Neural progenitor cell (in vitro differentiated cells): ENCODE data around the gene RCVRN.

Experiments
- EZH2 ChIP-seq: fragments of 200-600 bp; sonication (generic); IDR thresholded peaks from 2 replicates; pipeline ENCODE4 v1.6.1; 2017; ENCODE audit warnings: antibody characterized with exemption, mild to moderate bottlenecking, moderate library complexity
- TF ChIP-seq, protein P1 (sequence below): fragments of 200-600 bp; sonication (generic); IDR thresholded peaks from 2 replicates; pipeline ENCODE4 v1.5.1; 2017; ENCODE audit warnings: antibody characterized with exemption, mild to moderate bottlenecking

DNA sequence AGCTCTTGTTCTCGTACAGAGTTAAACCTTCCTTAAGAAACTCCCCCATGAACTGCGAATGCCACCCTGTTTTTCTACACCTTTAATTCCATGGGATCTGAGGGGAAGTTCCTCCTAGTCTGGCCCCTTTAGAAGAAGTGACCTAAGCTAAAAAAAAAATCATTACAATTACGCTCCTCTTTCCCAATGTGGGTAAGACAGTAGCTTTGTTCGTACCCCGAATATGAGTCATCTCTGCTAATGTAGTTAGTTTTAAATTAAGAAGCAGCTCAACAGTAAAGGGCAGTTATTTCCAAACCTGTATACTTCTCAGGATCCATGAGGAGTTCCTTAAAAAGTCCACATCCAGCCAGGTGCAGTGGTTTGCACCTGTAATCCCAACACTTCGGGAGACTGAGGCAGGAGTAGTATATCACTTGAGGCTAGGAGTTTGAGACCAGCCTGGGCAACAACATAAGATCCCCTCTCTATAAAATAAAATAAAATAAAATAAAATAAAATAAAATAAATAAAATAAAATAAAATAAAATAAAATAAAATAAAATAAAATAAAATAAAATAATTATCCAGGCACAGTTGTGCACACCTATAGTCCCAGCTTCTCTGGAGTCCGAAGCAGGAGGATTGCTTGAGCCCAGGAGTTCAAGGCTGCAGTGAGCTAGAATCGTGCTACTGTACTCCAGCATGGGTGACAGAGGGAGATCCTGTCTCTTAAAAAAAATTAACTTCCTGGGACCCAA is 26.1 kb downstream of the RCVRN start:
- TF ChIP-seq, protein P1, sequence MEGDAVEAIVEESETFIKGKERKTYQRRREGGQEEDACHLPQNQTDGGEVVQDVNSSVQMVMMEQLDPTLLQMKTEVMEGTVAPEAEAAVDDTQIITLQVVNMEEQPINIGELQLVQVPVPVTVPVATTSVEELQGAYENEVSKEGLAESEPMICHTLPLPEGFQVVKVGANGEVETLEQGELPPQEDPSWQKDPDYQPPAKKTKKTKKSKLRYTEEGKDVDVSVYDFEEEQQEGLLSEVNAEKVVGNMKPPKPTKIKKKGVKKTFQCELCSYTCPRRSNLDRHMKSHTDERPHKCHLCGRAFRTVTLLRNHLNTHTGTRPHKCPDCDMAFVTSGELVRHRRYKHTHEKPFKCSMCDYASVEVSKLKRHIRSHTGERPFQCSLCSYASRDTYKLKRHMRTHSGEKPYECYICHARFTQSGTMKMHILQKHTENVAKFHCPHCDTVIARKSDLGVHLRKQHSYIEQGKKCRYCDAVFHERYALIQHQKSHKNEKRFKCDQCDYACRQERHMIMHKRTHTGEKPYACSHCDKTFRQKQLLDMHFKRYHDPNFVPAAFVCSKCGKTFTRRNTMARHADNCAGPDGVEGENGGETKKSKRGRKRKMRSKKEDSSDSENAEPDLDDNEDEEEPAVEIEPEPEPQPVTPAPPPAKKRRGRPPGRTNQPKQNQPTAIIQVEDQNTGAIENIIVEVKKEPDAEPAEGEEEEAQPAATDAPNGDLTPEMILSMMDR: no peak
- TF ChIP-seq EZH2: no peak
